BJ (cell line): ENCODE results near the gene TMEM74B. TPM values are rescaled to one million over a fixed set of nuclear protein-coding genes. Genes with fewer than 3 reads are reported as not detected.

ENCODE experiments used
- CTCF ChIA-PET: fragments of 350-600 bp; formaldehyde crosslinking; extraction: SDS; loops from one replicate; lab custom pipeline; 2021; ENCODE audit warnings: antibody characterized with exemption, inconsistent platforms; lab: Yijun Ruan, JAX
- POLR2A ChIA-PET: fragments of 300-600 bp; sonication (Branson Sonifier 250); formaldehyde crosslinking; extraction: SDS; loops from one replicate; lab custom pipeline; 2021; ENCODE audit warnings: antibody characterized with exemption; lab: Charles Lee
- DNase-seq: peaks from one replicate; pipeline ENCODE4 v3.0.0-alpha.2; 2011; ENCODE audit warnings: low read depth
- H3K27me3 ChIP-seq: 2 replicates; pipeline ENCODE4 v1.6.0; 2011; ENCODE audit warnings: low read length; ENCODE audit not compliant: control insufficient read depth, insufficient read depth
- H3K36me3 ChIP-seq: 2 replicates; pipeline ENCODE4 v1.5.1; 2011; ENCODE audit warnings: low read length; ENCODE audit not compliant: control insufficient read depth, insufficient read depth
- H3K4me3 ChIP-seq: 2 replicates; pipeline ENCODE4 v1.5.1; 2011; ENCODE audit warnings: low read depth, mild to moderate bottlenecking, control low read depth, low read length
- CTCF ChIP-seq: IDR thresholded peaks from 2 replicates; pipeline ENCODE4 v1.5.1; 2011; ENCODE audit warnings: low read depth, mild to moderate bottlenecking, control low read depth, inconsistent platforms, low read length, moderate library complexity; ENCODE audit not compliant: insufficient read depth
- polyA plus RNA-seq: library from polyadenylated mRNA; depleted of rRNA; stranded (reverse); fragments of >200 nt; gene quantifications from 2 replicates; pipeline ENCODE4 v1.2.3, GENCODE V29; 2011

The TMEM74B gene
- polyA plus RNA-seq, 1 experiment, result 0.04 TPM

GRCh38 chr20:1182106-1182505 is 2.7 kb downstream of the TMEM74B start:
- Histone ChIP-seq H3K27me3 (peaks cover 25% of the 10 kb centered on the region), H3K36me3 (no peaks in the 10 kb centered on the region), H3K4me3 (no peak overlapping the region)
- no peak for TF ChIP-seq CTCF
- ChIA-PET CTCF (interaction anchor here (0.8 kb wide), 1 partner anchor 21 kb away, joined by 3 read pairs; the partner anchor contains the start of gene C20orf202), POLR2A (no interaction called here)
- DNase-seq, result no peak

GRCh38 chr20:1180949-1181348 is 3.8 kb downstream of the TMEM74B start:
- CTCF ChIA-PET, result interaction anchor here (0.7 kb wide), 1 partner anchor 32 kb away, joined by 3 read pairs; no protein-coding TSS in a partner anchor
- TF ChIP-seq CTCF, result no peak
- POLR2A ChIA-PET, result no interaction called here

GRCh38 chr20:1178623-1179022 is 6.2 kb downstream of the TMEM74B start:
- peaks cover 6% of the 10 kb centered on the region for H3K27me3 ChIP-seq
- CTCF ChIA-PET, result no interaction called here
- DNase-seq, result no peak
- no peaks in the 10 kb centered on the region for H3K36me3 ChIP-seq
- POLR2A ChIA-PET, result no interaction called here
- H3K4me3 ChIP-seq, result no peak overlapping the region
- no peak for TF ChIP-seq CTCF

More at GRCh38 chr20:1180949-1181348, 3.8 kb downstream of the TMEM74B start:
- Histone ChIP-seq H3K4me3 (no peak overlapping the region), H3K36me3 (no peaks in the 10 kb centered on the region), H3K27me3 (peaks cover 15% of the 10 kb centered on the region)
- no peak for DNase-seq

- Histone ChIP-seq H3K4me3 (no peak overlapping the region), H3K27me3 (peaks cover 2% of the 10 kb centered on the region), H3K36me3 (no peaks in the 10 kb centered on the region)
- POLR2A ChIA-PET, result no interaction called here
- DNase-seq, result no peak
- TF ChIP-seq CTCF, result no peak
- CTCF ChIA-PET, result no interaction called here
Observed at GRCh38 chr20:1178103-1178502, 6.7 kb downstream of the TMEM74B start.

- H3K4me3 ChIP-seq, result no peak overlapping the region
- H3K27me3 ChIP-seq, result no peaks in the 10 kb centered on the region; the same call in 1 of the 2 replicates
- no peak for DNase-seq
- no peak for TF ChIP-seq CTCF
- POLR2A ChIA-PET, result no interaction called here
- CTCF ChIA-PET, result no interaction called here
- no peaks in the 10 kb centered on the region for H3K36me3 ChIP-seq
Observed at GRCh38 chr20:1177680-1178079, 7.1 kb downstream of the TMEM74B start.
